ENCODE data around the gene PAQR3. TPM values are rescaled to one million over a fixed set of nuclear protein-coding genes. Genes with fewer than 3 reads are reported as not detected.

The PAQR3 gene
- total and polyA plus RNA-seq, 2 of the 8 experiments (the other 6 are each of a cell fraction or from before 2014, with no cell fraction given) = 28.9 to 35.2 TPM

DNA sequence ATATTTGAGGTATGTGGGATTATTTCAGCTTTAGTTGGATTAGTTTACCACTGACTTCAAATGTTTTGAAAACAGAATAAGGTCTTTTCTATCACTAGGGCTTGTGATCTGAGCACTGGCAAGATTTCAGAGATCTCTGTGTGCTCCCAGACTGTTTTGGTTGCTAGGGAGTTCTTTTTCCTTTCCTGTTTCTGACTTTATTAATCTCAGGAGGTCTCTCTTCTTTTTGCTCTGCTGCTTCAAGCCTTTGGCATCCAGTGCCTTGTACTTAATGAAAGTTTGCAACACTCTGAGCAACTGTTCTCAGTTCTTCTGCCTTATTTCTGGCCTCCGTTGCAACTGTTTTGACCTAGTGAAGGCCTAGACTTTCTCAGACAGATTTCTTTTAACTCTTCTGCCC, 32.1 kb upstream of the PAQR3 start:
- H3K14ac ChIP-seq (ENCODE audit: insufficient read length) = no peak overlapping the region
- H3K4me2 ChIP-seq (ENCODE audit: insufficient read depth in 1 of 2, low read depth in 2 of 2, low read length in 2 of 2) = no peak overlapping the region
- no peak overlapping the region for H4K8ac ChIP-seq (ENCODE audit: extremely low read depth, insufficient read depth, low read length)
- H2AK5ac ChIP-seq (ENCODE audit: low read depth, low read length) = no peak overlapping the region
- H3K4me3 ChIP-seq (ENCODE audit: extremely low read depth in 1 of 4, insufficient read depth in 2 of 4, low read depth in 3 of 4, low read length in 4 of 4) = no peak overlapping the region
- no peaks in the 10 kb centered on the region for H3K79me1 ChIP-seq (ENCODE audit: low read depth, low read length)
- no peak for DNase-seq (ENCODE audit: low read depth in 1 of 2, low spot score in 2 of 2)
- H3K36me3 ChIP-seq (ENCODE audit: control insufficient read depth in 2 of 4, insufficient read depth in 4 of 4, low read length in 3 of 4) = no peaks in the 10 kb centered on the region
- no peak overlapping the region for H2BK12ac ChIP-seq (ENCODE audit: low read depth, low read length)
- no peak overlapping the region for H3K9ac ChIP-seq (replicated peaks in 1 of 4; ENCODE audit: extremely low read depth in 1 of 4, low read depth in 3 of 4, low read length in 3 of 4)
- H2BK5ac ChIP-seq (ENCODE audit: low read depth, low read length) = no peak overlapping the region
- FAIRE-seq = no peak
- no peak overlapping the region for H3K23ac ChIP-seq (ENCODE audit: insufficient read length)
- H2BK120ac ChIP-seq (replicated peaks; ENCODE audit: low read depth, low read length) = no peak overlapping the region
- ChIA-PET CTCF (ENCODE audit: partially characterized antibody) (interaction anchor here (3.1 kb wide), 1 partner anchor 18 kb away, joined by 18 read pairs; no protein-coding TSS in a partner anchor), POLR2A (ENCODE audit: partially characterized antibody) (no interaction called here)
- H3K4ac ChIP-seq (replicated peaks; ENCODE audit: insufficient read length, low read depth, low read length) = no peak overlapping the region
- no peaks in the 10 kb centered on the region for H3K23me2 ChIP-seq (ENCODE audit: low read depth, low read length)
- H4K5ac ChIP-seq (ENCODE audit: insufficient read length, low read depth, low read length) = no peak overlapping the region
- no peaks in the 10 kb centered on the region for H3K27me3 ChIP-seq (replicated peaks in 1 of 4; ENCODE audit: control insufficient read depth in 3 of 4, extremely low read depth in 1 of 4, insufficient read depth in 3 of 4, low read length in 3 of 4)
- 81% methylated on average over 1 of the region's 1 CpG; no CpG with 5 or more reads in 1 of the 2 experiments for WGBS, 2 experiments (ENCODE audit: extremely low coverage in 1 of 2, insufficient coverage in 1 of 2, insufficient read length in 1 of 2, insufficient replicate concordance in 2 of 2, low coverage in 1 of 2, low lambda C conversion rate in 2 of 2, missing lambda C conversion rate in 1 of 2)
- H3K4me1 ChIP-seq (replicated peaks in 1 of 4; ENCODE audit: control insufficient read depth in 3 of 4, insufficient read depth in 4 of 4, low read length in 3 of 4) = 0 out of 7 replicates have a peak, but pooled peaks cover 0 to 2% (median 0%) of the 10 kb centered on the region in 4 experiments
- no peaks in the 10 kb centered on the region for H3K79me2 ChIP-seq (ENCODE audit: control insufficient read depth in 1 of 2, insufficient read depth in 2 of 2, low read length in 2 of 2)
- H4K20me1 ChIP-seq (replicated peaks in 1 of 2; ENCODE audit: control insufficient read depth in 1 of 2, insufficient read depth in 2 of 2, low read length in 2 of 2) = no peaks in the 10 kb centered on the region
- no peak overlapping the region for H2AFZ ChIP-seq (ENCODE audit: low read length)
- H3K27ac ChIP-seq (ENCODE audit: low read depth, low read length) = no peak overlapping the region
- H4K91ac ChIP-seq (replicated peaks; ENCODE audit: insufficient read length, low read length) = no peak overlapping the region
- no peak overlapping the region for H3K56ac ChIP-seq (replicated peaks; ENCODE audit: insufficient read length, low read depth, low read length)
- H2BK15ac ChIP-seq (ENCODE audit: low read length) = no peak overlapping the region
- no peaks in the 10 kb centered on the region for H3K9me3 ChIP-seq (ENCODE audit: insufficient read depth in 2 of 2, low read depth in 1 of 2, low read length in 1 of 2)
- H3K18ac ChIP-seq (ENCODE audit: extremely low read depth, low read length) = no peak overlapping the region
- no peak overlapping the region for H2BK20ac ChIP-seq (ENCODE audit: low read length)
- TF ChIP-seq CBX8 (IDR thresholded peaks at IDR 0.05; ENCODE audit: borderline replicate concordance, low read depth, low read length) = no peak
- no peak for TF ChIP-seq SIRT6 (IDR thresholded peaks at IDR 0.05; ENCODE audit: low read length)
- no peak for TF ChIP-seq BCL11A (IDR thresholded peaks at IDR 0.05; ENCODE audit: low read depth in 2 of 2, low read length in 2 of 2)
- no peak for TF ChIP-seq TAF7 (optimal IDR thresholded peaks at IDR 0.05; ENCODE audit: borderline replicate concordance, low read depth, low read length)
- TF ChIP-seq POLR2A (IDR thresholded peaks at IDR 0.05; ENCODE audit: control extremely low read depth in 1 of 2, low read depth in 2 of 2, low read length in 2 of 2) = no peak
- TF ChIP-seq KDM4A (IDR thresholded peaks at IDR 0.05; ENCODE audit: low read depth, low read length, severe bottlenecking) = no peak
- TF ChIP-seq CREB1 (IDR thresholded peaks at IDR 0.05) = no peak
- no peak for TF ChIP-seq CBX5 (IDR thresholded peaks at IDR 0.05; ENCODE audit: low read depth, low read length)
- no peak for TF ChIP-seq SAP30 (IDR thresholded peaks at IDR 0.05; ENCODE audit: insufficient read depth, insufficient replicate concordance, low read length)
- no peak for TF ChIP-seq POU5F1 (IDR thresholded peaks at IDR 0.05; ENCODE audit: low read depth, low read length)
- TF ChIP-seq TEAD4 (IDR thresholded peaks at IDR 0.05; ENCODE audit: low read depth, low read length) = no peak

All from H1 (cell line).